HUES6 (cell line): ENCODE data around the gene LRRC75B.

Experiments
- H3K27ac ChIP-seq: 2 replicates; pipeline ENCODE4 v1.7.0; 2013; ENCODE audit warnings: low read depth, mild to moderate bottlenecking, low read length, inconsistent platforms
- H3K27me3 ChIP-seq: 2 replicates; pipeline ENCODE4 v1.6.1; 2013; ENCODE audit warnings: low read length; ENCODE audit not compliant: control insufficient read depth, insufficient read depth
- H3K36me3 ChIP-seq: 2 replicates; pipeline ENCODE4 v1.6.1; 2013; ENCODE audit warnings: low read length; ENCODE audit not compliant: control insufficient read depth, insufficient read depth
- H3K4me1 ChIP-seq: 2 replicates; pipeline ENCODE4 v1.6.1; 2013; ENCODE audit warnings: low read length; ENCODE audit not compliant: control insufficient read depth, insufficient read depth
- H3K4me3 ChIP-seq: 2 replicates; pipeline ENCODE4 v1.5.1; 2013; ENCODE audit warnings: low read depth, low read length
- H3K9ac ChIP-seq: one replicate; pipeline ENCODE4 v1.6.1; 2013; ENCODE audit warnings: mild to moderate bottlenecking, low read length
- H3K9me3 ChIP-seq: 2 replicates; pipeline ENCODE4 v1.6.1; 2013; ENCODE audit warnings: low read depth, low read length; ENCODE audit not compliant: control insufficient read depth, insufficient read depth

Gene LRRC75B

GRCh38 chr22:24591286-24591830, 1.5 kb downstream of the LRRC75B start:
- Histone ChIP-seq H3K9ac (no peak overlapping the region), H3K9me3 (no peaks in the 10 kb centered on the region), H3K36me3 (peaks cover 29% of the 10 kb centered on the region), H3K4me3 (no peak overlapping the region), H3K4me1 (peaks cover 21% of the 10 kb centered on the region), H3K27me3 (no peaks in the 10 kb centered on the region), H3K27ac (no peak overlapping the region)

- H3K36me3 ChIP-seq: peaks cover 35% of the 10 kb centered on the region
- no peaks in the 10 kb centered on the region for H3K9me3 ChIP-seq
These were observed 2.2 kb downstream of the LRRC75B start for GRCh38 chr22:24590596-24591173.

GRCh38 chr22:24589518-24590030, 3.3 kb downstream of the LRRC75B start:
- Histone ChIP-seq H3K4me1 (peaks cover 17% of the 10 kb centered on the region), H3K9ac (no peak overlapping the region), H3K9me3 (no peaks in the 10 kb centered on the region), H3K36me3 (peaks cover 39% of the 10 kb centered on the region), H3K27ac (no peak overlapping the region), H3K4me3 (no peak overlapping the region), H3K27me3 (no peaks in the 10 kb centered on the region)

More at GRCh38 chr22:24590596-24591173, 2.2 kb downstream of the LRRC75B start:
- H3K27ac ChIP-seq: no peak overlapping the region
- no peaks in the 10 kb centered on the region for H3K27me3 ChIP-seq
- H3K4me1 ChIP-seq: peaks cover 21% of the 10 kb centered on the region
- no peak overlapping the region for H3K9ac ChIP-seq
- H3K4me3 ChIP-seq: no peak overlapping the region

- Histone ChIP-seq H3K4me1 (peaks cover 11% of the 10 kb centered on the region), H3K36me3 (peaks cover 39% of the 10 kb centered on the region), H3K27ac (no peak overlapping the region), H3K9me3 (no peaks in the 10 kb centered on the region), H3K4me3 (no peak overlapping the region), H3K27me3 (no peaks in the 10 kb centered on the region), H3K9ac (no peak overlapping the region)
These were observed 4.0 kb downstream of the LRRC75B start for GRCh38 chr22:24588757-24589481.

- H3K9ac ChIP-seq: no peak overlapping the region
- H3K27me3 ChIP-seq: no peaks in the 10 kb centered on the region
- H3K36me3 ChIP-seq: peaks cover 39% of the 10 kb centered on the region
- no peaks in the 10 kb centered on the region for H3K9me3 ChIP-seq
- 0 out of 2 replicates have a peak overlapping the region, but pooled peaks have one; percentile 27 for H3K27ac ChIP-seq
- peaks cover 7% of the 10 kb centered on the region for H3K4me1 ChIP-seq
- H3K4me3 ChIP-seq: no peak overlapping the region
These were observed 4.5 kb downstream of the LRRC75B start for GRCh38 chr22:24588381-24588756.

GRCh38 chr22:24587948-24588347, 4.9 kb downstream of the LRRC75B start:
- Histone ChIP-seq H3K36me3 (peaks cover 39% of the 10 kb centered on the region), H3K4me1 (peaks cover 3% of the 10 kb centered on the region), H3K4me3 (no peak overlapping the region), H3K9ac (no peak overlapping the region), H3K9me3 (no peaks in the 10 kb centered on the region), H3K27ac (peak overlapping the region; percentile 27; the same call in 1 of the 2 replicates), H3K27me3 (no peaks in the 10 kb centered on the region)

- Histone ChIP-seq H3K36me3 (peaks cover 39% of the 10 kb centered on the region), H3K9ac (no peak overlapping the region), H3K9me3 (no peaks in the 10 kb centered on the region), H3K4me3 (no peak overlapping the region), H3K27me3 (no peaks in the 10 kb centered on the region), H3K4me1 (peaks cover 3% of the 10 kb centered on the region), H3K27ac (no peak overlapping the region)
These were observed 5.6 kb downstream of the LRRC75B start for GRCh38 chr22:24587251-24587650.

GRCh38 chr22:24585927-24586546, 6.8 kb downstream of the LRRC75B start:
- H3K9me3 ChIP-seq: no peaks in the 10 kb centered on the region
- no peaks in the 10 kb centered on the region for H3K4me1 ChIP-seq
- no peak overlapping the region for H3K27ac ChIP-seq
- no peak overlapping the region for H3K9ac ChIP-seq
- peaks cover 39% of the 10 kb centered on the region for H3K36me3 ChIP-seq
- H3K4me3 ChIP-seq: no peak overlapping the region
- no peaks in the 10 kb centered on the region for H3K27me3 ChIP-seq

- no peaks in the 10 kb centered on the region for H3K4me1 ChIP-seq
- peaks cover 39% of the 10 kb centered on the region for H3K36me3 ChIP-seq
- H3K9me3 ChIP-seq: no peaks in the 10 kb centered on the region
- no peak overlapping the region for H3K27ac ChIP-seq
- H3K9ac ChIP-seq: no peak overlapping the region
- H3K27me3 ChIP-seq: no peaks in the 10 kb centered on the region
- H3K4me3 ChIP-seq: no peak overlapping the region
These were observed 7.4 kb downstream of the LRRC75B start for GRCh38 chr22:24585461-24585860.

GRCh38 chr22:24584871-24585411, 7.9 kb downstream of the LRRC75B start:
- no peaks in the 10 kb centered on the region for H3K9me3 ChIP-seq
- H3K27me3 ChIP-seq: no peaks in the 10 kb centered on the region
- H3K9ac ChIP-seq: no peak overlapping the region
- no peak overlapping the region for H3K27ac ChIP-seq
- no peaks in the 10 kb centered on the region for H3K4me1 ChIP-seq
- H3K36me3 ChIP-seq: peaks cover 39% of the 10 kb centered on the region
- no peak overlapping the region for H3K4me3 ChIP-seq
